Motor neuron (in vitro differentiated cells): ENCODE results near the gene CHPT1. TPM values are rescaled to one million over a fixed set of nuclear protein-coding genes. Genes with fewer than 3 reads are reported as not detected.

Source experiments
- ATAC-seq, 8 experiments: fragments of 200-7000 bp; cut with Tn5 transposase; replicated peaks in 6 of 8; 2 replicates each; pipeline ENCODE4 v1.8.0; 2021; ENCODE audit warnings: mild to moderate bottlenecking in 8 of 8, moderate library complexity in 8 of 8
- H3K27ac ChIP-seq, 2 donors: fragments of 250-450 bp; sonication (Bioruptor Pico); 2 replicates each; pipeline ENCODE4 v1.9.0; 2021; ENCODE audit warnings: antibody characterized with exemption in 2 of 2, mild to moderate bottlenecking in 2 of 2, moderate library complexity in 1 of 2
- H3K4me1 ChIP-seq, 2 donors: fragments of 250-450 bp; sonication (Bioruptor Pico); replicated peaks in 1 of 2; 2 replicates each; pipeline ENCODE4 v1.6.1; 2021; ENCODE audit warnings: antibody characterized with exemption in 2 of 2, mild to moderate bottlenecking in 2 of 2, moderate library complexity in 1 of 2
- H3K4me3 ChIP-seq, 5 donors: fragments of 250-450 bp; sonication (Bioruptor Pico); 2 replicates each; pipeline ENCODE4 v1.9.0; 2021; ENCODE audit warnings: antibody characterized with exemption in 5 of 5, mild to moderate bottlenecking in 5 of 5, moderate library complexity in 4 of 5
- WGBS, 10 experiments: fragments of 450-650 bp; shearing (Covaris generic); methylation state at CpG; one replicate each; pipeline ENCODE4 v1.0.0; 2022; 5-methylcytosine and 5-hydroxymethylcytosine counted together
- in situ Hi-C, 9 experiments: fragments of 400-800 bp; cut with MboI; loops; one replicate each; pipeline ENCODE4 v1.15.0; 2021; ENCODE audit warnings: low sequenced_read_pairs in 9 of 9, low pct_unique_long_range_greater_than_20kb in 2 of 9; ENCODE audit not compliant: unreplicated experiment in 9 of 9
- total RNA-seq, 8 experiments: library from RNA; unstranded; fragments of 300-600 nt; gene quantifications; 2 replicates each; pipeline versions ENCODE4 v1.2.3 to v1.2.4, GENCODE V29; 2022

The CHPT1 gene
- total RNA-seq, 8 experiments from 2014 or later, result 13.7 to 124 (median 20.7) TPM

GRCh38 chr12:101777978-101778377 is 80.5 kb downstream of the CHPT1 start:
- in situ Hi-C loops, result no loop called here
- Histone ChIP-seq H3K27ac (no peak overlapping the region), H3K4me1 (no peaks in the 10 kb centered on the region), H3K4me3 (no peak overlapping the region)
- 17 to 100% (median 77%) methylated on average over 1 to 4 of the region's 4 CpGs; no CpG with 5 or more reads in 2 of the 10 experiments for WGBS, 10 experiments
- no peak for ATAC-seq

Other genes starting within 250 kb of the CHPT1 start
- gene SPIC, start 222.3 kb upstream of the CHPT1 start, total RNA-seq, result under 1 TPM in 2 of 8 experiments, not detected in 6; 0.66 to 0.71 TPM
- 10 to 100 TPM in 1 of 8 experiments, 1 to 10 TPM in 2, under 1 TPM in 3, not detected in 2; 0.24 to 23.7 (median 2.0) TPM for gene MYBPC1, start 102.7 kb upstream of the CHPT1 start, total RNA-seq
- 10 to 100 TPM in 1 of 8 experiments, 1 to 10 TPM in 1, under 1 TPM in 6; 0.60 to 15.7 (median 0.83) TPM for gene SYCP3, start 41.8 kb downstream of the CHPT1 start, total RNA-seq
- 10 to 100 TPM; 15.2 to 49.0 (median 41.5) TPM for gene GNPTAB, start 133.3 kb downstream of the CHPT1 start, total RNA-seq
- 100 to 1,000 TPM in 1 of 8 experiments, 10 to 100 TPM in 3, 1 to 10 TPM in 2, under 1 TPM in 2; 0.71 to 110 (median 7.4) TPM for gene DRAM1, start 179.9 kb downstream of the CHPT1 start, total RNA-seq